Ishikawa (cell line): ENCODE measurements around the gene SKIDA1.

Experiments used
- CEBPB ChIP-seq: IDR thresholded peaks from 2 replicates; pipeline ENCODE4 v1.6.1; 2012
- CREB1 ChIP-seq: IDR thresholded peaks from 2 replicates; pipeline ENCODE4 v1.6.1; 2012; ENCODE audit warnings: low read depth
- EP300 ChIP-seq: IDR thresholded peaks from 2 replicates; pipeline ENCODE4 v1.6.1; 2012; ENCODE audit warnings: borderline replicate concordance
- MAX ChIP-seq: IDR thresholded peaks from 2 replicates; pipeline ENCODE4 v1.6.1; 2012
- NFIC ChIP-seq: IDR thresholded peaks from 2 replicates; pipeline ENCODE4 v1.6.1; 2012
- REST ChIP-seq: IDR thresholded peaks from 2 replicates; pipeline ENCODE4 v1.6.1; 2012; ENCODE audit warnings: low read depth, mild to moderate bottlenecking
- TAF1 ChIP-seq: IDR thresholded peaks from 2 replicates; pipeline ENCODE4 v1.6.1; 2012; ENCODE audit warnings: low read depth, mild to moderate bottlenecking
- YY1 ChIP-seq: IDR thresholded peaks from 2 replicates; pipeline ENCODE4 v1.6.1; 2012; ENCODE audit warnings: low read depth
- ZBTB7A ChIP-seq: IDR thresholded peaks from 2 replicates; pipeline ENCODE4 v1.6.1; 2012; ENCODE audit warnings: low read depth

- no peak for TF ChIP-seq YY1
- no peak for TF ChIP-seq CREB1
- TF ChIP-seq NFIC: no peak
- TF ChIP-seq EP300: no peak
- no peak for TF ChIP-seq MAX
- TF ChIP-seq ZBTB7A: no peak
- TF ChIP-seq TAF1: no peak
- TF ChIP-seq REST: no peak
- no peak for TF ChIP-seq CEBPB
Observed at GRCh38 chr10:21518641-21519396, 6.7 kb downstream of the SKIDA1 start.
